Right cardiac atrium (tissue), 5 donors: Measurements from ENCODE around the gene CHD6. TPM values are rescaled to one million over a fixed set of nuclear protein-coding genes. Genes with fewer than 3 reads are reported as not detected.

Source experiments
- ATAC-seq, 2 donors: fragments of 200-7000 bp; cut with Tn5 transposase; one replicate each; pipeline versions ENCODE4 v1.8.0 to v1.9.1; 2020; ENCODE audit warnings: moderate library complexity in 2 of 2, mild to moderate bottlenecking in 1 of 2
- DNase-seq, 3 donors: peaks; one replicate each; pipeline ENCODE4 v3.0.0-alpha.2; 2020
- H3K27ac ChIP-seq: one replicate; pipeline ENCODE4 v1.5.1; 2013; ENCODE audit warnings: mild to moderate bottlenecking, low read length, control low read depth, moderate library complexity
- H3K27me3 ChIP-seq: one replicate; pipeline ENCODE4 v1.6.1; 2013; ENCODE audit not compliant: control insufficient read depth, insufficient read depth
- H3K4me1 ChIP-seq: one replicate; pipeline ENCODE4 v1.6.1; 2013; ENCODE audit warnings: low read length; ENCODE audit not compliant: control insufficient read depth, insufficient read depth
- H3K4me3 ChIP-seq: one replicate; pipeline ENCODE4 v1.5.1; 2013; ENCODE audit warnings: low read length, control low read depth
- H3K9me3 ChIP-seq: one replicate; pipeline ENCODE4 v1.6.1; 2013; ENCODE audit warnings: low read length; ENCODE audit not compliant: control insufficient read depth
- WGBS: extraction: QIAGEN DNeasy Blood & Tissue Kit; methylation state at CpG from one replicate; pipeline ENCODE4 v1.1.7; 2013; 5-methylcytosine and 5-hydroxymethylcytosine counted together
- intact Hi-C, 4 donors: fragments of 100-400 bp; cut with DNase I; formaldehyde crosslinking; loops; one replicate each; pipeline versions ENCODE4 v1.11.0 to v1.14.0; 2022 to 2023
- polyA plus RNA-seq: library from polyadenylated mRNA; stranded (reverse); fragments of 200-250 nt; gene quantifications from one replicate; pipeline ENCODE4 v1.2.3, GENCODE V29; 2013
- total RNA-seq, 4 donors: library from RNA; stranded (reverse); fragmentation: NEBNext Ultra II Directional; extraction: Animal tissue kit (Norgen Biotek cat#: 25700); gene quantifications; one replicate each; pipeline ENCODE4 v1.2.1, GENCODE V29; 2021
- donor health status: healthy with polysubstance abuse.
- donor health status: DM: no; HTN: yes; CAD: no.
- donor health status: DM: no; HTN: no; CAD: no.
- donor health status: DM: no; HTN: yes; CAD: no; lungs with severe emphysema.
- donor health status: DM: yes; HTN: yes; CAD: no.

The CHD6 gene
- total and polyA plus RNA-seq, 5 donors = 9.7 to 53.9 (median 49.2) TPM

DNA sequence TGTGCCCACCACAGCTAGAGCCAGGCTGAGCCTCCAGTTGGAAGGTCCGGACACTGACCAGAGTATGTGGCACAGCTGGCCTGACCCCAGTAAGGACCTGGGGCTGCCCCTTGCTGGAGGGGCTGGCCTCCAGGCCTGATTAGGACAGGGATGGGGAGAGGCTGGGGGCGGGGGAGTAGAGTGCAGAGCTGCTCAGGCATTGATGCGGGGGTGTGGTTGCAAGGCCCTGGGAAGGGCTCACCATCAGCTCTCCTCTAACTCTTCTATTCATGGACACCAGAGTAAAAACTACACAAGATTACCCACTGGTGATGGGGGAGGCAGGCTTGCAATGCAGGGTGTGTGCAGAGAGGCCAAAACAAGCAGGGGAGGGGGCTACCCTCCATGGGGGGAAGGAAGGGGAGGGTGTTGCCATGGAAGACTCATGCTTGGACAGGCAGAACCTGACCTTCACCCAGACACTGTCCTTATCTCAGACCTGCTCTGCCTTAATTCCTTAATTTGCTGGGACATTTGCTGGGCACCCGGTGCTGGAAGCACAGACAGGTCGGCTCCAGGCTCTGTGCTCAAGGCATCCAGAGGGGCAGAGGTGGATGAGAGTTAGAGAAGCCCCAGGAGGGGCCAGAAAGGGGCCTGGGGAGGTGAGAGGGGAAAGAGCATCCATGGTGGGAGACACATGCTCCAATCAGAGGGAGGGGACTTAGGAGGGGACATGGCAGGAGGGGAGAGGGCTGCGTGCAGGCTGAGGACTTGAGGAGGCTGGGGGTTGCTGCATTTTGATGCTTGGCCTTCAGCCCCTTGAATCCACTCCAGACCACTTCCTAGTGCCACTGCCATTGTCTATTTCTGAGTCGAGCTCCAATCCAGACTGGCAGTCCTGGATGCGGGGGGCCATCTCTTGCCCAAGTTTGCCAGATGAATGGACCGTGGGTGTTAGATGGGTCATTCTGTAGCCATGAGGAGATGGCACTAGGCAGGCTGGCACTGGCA lies 244.0 kb downstream of the CHD6 start:
- 82% methylated on average over 9 of the region's 9 CpGs for WGBS

DNA sequence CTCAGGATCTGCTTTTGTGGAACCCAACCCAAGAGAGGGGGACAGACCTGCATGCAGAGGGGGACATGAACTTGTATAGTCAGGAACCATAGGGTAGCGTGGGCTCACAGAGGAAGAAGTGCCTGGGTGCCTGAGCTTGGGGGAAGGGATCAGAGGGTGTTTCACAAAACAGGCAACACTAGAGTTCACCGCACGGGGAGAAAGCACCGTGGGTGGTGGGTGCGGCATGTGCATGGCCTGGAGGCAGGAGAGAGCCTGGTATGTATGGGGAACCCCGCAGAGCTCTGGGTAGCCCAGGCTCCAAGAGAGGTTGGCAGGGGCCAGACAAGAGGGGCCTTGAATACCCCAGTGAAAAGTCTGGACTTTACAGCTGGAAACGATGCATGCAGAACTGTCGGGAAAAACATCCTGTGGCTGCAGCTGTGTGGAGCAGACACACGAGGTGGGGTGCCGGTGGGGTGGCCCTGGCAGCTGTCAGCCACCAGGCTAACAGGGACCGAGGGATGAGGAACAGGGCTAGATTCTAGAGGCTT lies 244.9 kb downstream of the CHD6 start:
- DNase-seq (no peak), ATAC-seq (no peak)
- H3K4me1 ChIP-seq = no peaks in the 10 kb centered on the region
- H3K9me3 ChIP-seq = no peaks in the 10 kb centered on the region
- 78% methylated on average over 11 of the region's 11 CpGs for WGBS
- intact Hi-C loops = no loop called here
- H3K27ac ChIP-seq = no peak overlapping the region
- no peaks in the 10 kb centered on the region for H3K27me3 ChIP-seq
- H3K4me3 ChIP-seq = no peak overlapping the region

More for the DNA sequence above, 244.0 kb downstream of the CHD6 start:
- H3K4me3 ChIP-seq = no peak overlapping the region
- DNase-seq (no peak), ATAC-seq (no peak)
- H3K27me3 ChIP-seq = no peaks in the 10 kb centered on the region
- no peak overlapping the region for H3K27ac ChIP-seq
- intact Hi-C loops = no loop called here
- no peaks in the 10 kb centered on the region for H3K4me1 ChIP-seq
- H3K9me3 ChIP-seq = no peaks in the 10 kb centered on the region

DNA sequence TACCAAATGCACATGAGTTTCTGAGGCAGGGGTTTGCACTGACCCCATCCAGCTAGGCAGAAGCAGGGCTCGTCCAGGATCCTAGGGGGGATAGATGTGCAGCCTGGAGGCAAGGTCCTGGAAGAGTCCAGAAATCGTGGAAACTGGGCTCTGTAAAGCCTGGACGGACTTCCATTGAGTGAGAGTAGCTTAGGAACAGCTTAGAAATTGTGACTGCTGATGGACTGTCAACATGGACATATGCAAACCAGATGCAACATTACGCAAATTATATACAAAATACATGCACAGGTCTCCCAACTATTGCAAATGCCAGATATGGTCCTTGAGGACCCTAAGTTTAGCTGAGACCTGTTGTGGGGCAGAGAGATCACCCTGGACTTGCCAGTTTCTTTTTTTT lies 246.8 kb downstream of the CHD6 start:
- Histone ChIP-seq H3K4me1 (no peaks in the 10 kb centered on the region), H3K27ac (no peak overlapping the region), H3K27me3 (no peaks in the 10 kb centered on the region), H3K9me3 (no peaks in the 10 kb centered on the region), H3K4me3 (no peak overlapping the region)
- DNase-seq = no peak
- ATAC-seq = no peak
- 89% methylated on average over 4 of the region's 4 CpGs for WGBS
- intact Hi-C loops = no loop called here

DNA sequence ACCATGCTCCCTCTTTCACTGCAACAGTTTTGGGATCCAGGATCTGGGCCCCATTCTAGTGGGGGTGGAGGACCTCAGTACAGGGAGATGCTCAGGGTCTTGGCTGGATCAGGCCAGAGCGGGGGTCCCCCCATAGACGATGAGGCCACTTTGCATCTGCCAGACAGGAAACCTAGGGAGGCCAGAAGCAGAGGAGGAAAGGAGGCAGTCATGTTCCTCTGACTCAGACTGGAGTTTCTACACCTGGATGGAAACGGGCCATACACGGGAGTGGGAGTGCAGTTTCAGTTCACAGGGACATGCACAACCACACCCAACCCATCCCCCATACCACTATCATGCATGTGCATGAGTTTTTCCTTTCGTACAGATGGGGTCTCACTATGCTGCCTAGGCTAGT lies 248.0 kb downstream of the CHD6 start:
- Histone ChIP-seq H3K4me3 (no peak overlapping the region), H3K27me3 (no peaks in the 10 kb centered on the region), H3K9me3 (no peaks in the 10 kb centered on the region), H3K4me1 (no peaks in the 10 kb centered on the region), H3K27ac (no peak overlapping the region)
- ATAC-seq (no peak), DNase-seq (no peak)
- intact Hi-C loops = no loop called here
- 81% methylated on average over 5 of the region's 5 CpGs for WGBS

DNA sequence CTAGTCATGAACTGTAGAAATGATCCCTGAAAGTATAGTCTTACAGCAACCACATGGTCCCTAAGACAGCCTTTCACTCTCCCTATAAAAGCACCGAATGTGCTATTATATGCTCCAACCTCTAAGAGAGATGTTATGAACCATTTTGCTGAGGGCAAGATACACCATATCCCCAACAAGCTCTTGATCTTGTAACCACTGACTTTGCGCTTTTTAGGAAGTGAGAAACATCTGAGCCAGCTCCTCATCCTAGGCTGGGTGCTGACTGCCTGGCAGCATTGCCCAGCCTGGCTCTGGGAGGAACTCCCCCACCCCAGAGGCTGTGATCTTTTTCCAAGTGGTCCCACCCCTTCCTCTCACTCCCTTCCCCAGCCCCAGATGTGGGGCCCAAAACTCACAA lies 248.5 kb downstream of the CHD6 start:
- ATAC-seq = no peak
- Histone ChIP-seq H3K27me3 (no peaks in the 10 kb centered on the region), H3K9me3 (no peaks in the 10 kb centered on the region), H3K4me1 (no peaks in the 10 kb centered on the region), H3K4me3 (no peak overlapping the region), H3K27ac (no peak overlapping the region)
- 81% methylated on average over 2 of the region's 2 CpGs for WGBS
- DNase-seq = no peak
- intact Hi-C loops = no loop called here

DNA sequence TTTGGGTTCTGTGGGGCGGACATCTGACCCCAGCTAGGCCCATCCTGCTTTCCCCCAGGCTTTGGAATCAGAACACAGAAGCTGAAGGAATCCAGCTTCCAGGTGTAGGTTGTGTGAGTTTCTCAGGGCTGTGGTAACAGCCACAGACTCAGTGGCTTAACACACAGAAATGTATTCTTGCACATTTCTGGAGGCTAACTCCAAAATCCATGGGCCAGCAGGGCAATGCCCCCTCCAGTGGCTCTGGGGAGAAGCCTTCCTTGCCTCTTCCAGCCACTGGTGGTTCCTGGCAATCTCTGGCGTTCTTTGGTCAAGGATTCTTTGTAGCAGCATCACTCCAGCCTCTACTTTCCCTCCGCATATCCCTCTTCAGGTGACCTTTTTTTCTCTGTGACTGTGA lies 250.2 kb downstream of the CHD6 start:
- WGBS = 94% methylated on average over 3 of the region's 3 CpGs

DNA sequence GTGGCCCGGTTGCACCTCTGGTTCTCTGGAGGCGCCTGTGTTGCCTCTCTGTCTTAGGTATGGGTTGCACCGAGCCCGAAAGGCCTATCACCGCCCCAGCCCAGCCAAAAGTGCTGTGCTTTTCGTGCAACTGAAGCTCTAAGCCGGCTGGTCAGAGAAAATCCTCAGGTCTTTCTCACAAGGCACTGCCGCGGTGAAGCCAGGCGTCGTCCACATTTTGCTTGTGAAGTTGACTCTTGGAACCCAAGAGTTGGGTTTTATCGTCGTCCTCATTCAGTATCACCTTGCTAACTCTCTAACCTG lies 250.8 kb downstream of the CHD6 start:
- no peaks in the 10 kb centered on the region for H3K4me1 ChIP-seq
- ATAC-seq (no peak), DNase-seq (no peak)
- 77% methylated on average over 13 of the region's 13 CpGs for WGBS
- no peak overlapping the region for H3K4me3 ChIP-seq
- intact Hi-C loops = no loop called here
- H3K9me3 ChIP-seq = no peaks in the 10 kb centered on the region
- H3K27ac ChIP-seq = no peak overlapping the region
- H3K27me3 ChIP-seq = no peaks in the 10 kb centered on the region

More for the DNA sequence above, 250.2 kb downstream of the CHD6 start:
- H3K9me3 ChIP-seq = no peaks in the 10 kb centered on the region
- H3K27ac ChIP-seq = no peak overlapping the region
- intact Hi-C loops = no loop called here
- no peaks in the 10 kb centered on the region for H3K4me1 ChIP-seq
- ATAC-seq (no peak), DNase-seq (no peak)
- no peak overlapping the region for H3K4me3 ChIP-seq
- no peaks in the 10 kb centered on the region for H3K27me3 ChIP-seq

DNA sequence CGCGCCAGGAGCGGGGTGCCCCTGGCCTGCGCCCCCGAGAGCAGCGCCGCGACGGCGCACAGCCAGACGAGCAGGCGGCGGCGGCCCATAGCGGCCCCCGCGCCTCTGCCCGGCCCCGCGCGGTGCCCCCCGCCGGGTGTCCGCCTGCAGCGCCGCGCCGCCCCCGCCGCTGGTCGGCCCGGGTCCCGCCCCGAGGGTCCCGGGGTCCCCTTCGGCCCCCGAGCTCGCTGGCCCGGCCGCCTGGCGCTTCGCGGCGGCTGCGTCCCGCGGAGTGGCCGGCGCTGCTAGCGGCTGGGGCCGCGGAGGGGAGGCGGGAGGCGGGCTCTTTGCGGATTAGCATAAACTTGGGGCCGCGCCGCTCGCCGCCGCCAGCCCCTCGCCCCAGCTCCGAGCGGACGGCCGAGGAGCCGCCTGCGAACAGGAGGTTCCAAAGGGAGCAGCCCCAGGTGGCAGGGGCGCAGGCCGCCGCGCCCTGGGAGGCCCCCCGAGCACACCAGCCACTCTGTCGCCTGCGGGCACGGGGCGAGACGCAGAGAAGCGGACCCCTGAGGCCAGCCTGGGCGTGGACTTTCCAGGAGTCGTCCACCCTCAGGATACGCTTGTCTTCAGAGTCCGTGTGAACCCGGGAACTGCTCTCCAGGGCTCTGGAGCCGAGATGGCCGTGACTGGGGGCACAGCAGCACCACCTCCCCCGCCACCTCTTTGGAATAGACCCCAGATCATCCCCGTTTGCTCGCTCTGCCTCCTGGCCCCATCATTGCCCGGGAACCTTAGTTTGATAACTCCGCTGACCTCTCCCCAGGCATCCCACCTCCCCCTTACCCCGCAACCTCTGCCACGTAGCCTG lies 251.4 kb downstream of the CHD6 start, which contains the start of gene EMILIN3:
TSS of gene EMILIN3 (minus strand) at position 273 of the 847 bp plus-strand sequence. CDS start at position 89, 184 bp downstream.
- H3K9me3 ChIP-seq = no peaks in the 10 kb centered on the region
- peak; percentile 12 to 42 for ATAC-seq
- no peak within 1 kb of the TSS for H3K27ac ChIP-seq
- H3K4me3 ChIP-seq = peak within 1 kb of the TSS; percentile 62
- peak in 2 of 3 donors; percentile 73 to 76 for DNase-seq
- 7% methylated on average over 93 of the region's 93 CpGs for WGBS
- intact Hi-C loops = no loop called here
- H3K4me1 ChIP-seq = no peaks in the 10 kb centered on the region
- H3K27me3 ChIP-seq = no peaks in the 10 kb centered on the region

DNA sequence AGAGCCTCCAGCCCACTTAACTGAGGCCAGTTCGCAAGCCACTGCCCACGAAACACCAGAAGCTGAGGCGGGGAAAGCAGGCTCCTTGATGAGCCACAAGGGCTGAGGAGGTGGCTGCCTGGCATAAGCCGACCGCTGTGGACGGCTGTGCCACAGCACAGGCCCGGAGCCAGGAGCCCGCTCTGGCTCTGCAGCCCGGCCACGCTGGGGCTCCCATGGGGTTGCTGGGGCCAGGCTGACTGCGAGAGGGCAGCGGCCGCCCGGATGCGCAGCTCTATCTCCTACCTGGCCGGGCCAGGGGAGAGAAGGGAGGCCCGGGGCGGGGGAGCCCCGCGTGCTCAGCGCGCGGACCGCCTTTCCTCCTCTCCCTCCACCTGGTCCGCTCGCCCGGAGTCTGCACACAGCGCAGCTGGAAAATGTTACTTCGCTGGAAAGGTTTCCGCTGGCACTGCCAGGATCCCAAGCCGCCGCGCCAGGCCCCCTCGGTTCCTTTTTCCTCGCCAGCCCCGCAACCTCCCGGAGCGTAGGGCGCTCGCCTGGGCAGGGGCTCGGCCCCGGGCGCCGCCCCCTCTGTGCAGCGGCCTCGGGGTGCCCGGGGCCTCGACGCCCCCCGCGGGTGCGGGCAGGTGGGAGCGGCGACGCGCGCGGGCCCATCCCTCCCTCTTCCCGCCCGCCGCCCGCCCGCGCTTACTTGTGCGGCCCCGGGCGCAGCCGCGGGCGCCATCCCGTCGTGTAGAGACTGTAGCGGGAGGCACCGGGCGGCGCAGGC lies 252.2 kb downstream of the CHD6 start:
- Histone ChIP-seq H3K4me3 (peak overlapping the region; percentile 62), H3K27me3 (no peaks in the 10 kb centered on the region), H3K4me1 (no peaks in the 10 kb centered on the region), H3K9me3 (no peaks in the 10 kb centered on the region), H3K27ac (no peak overlapping the region)
- intact Hi-C loops = no loop called here
- DNase-seq (peak in 1 of 3 donors; percentile 77), ATAC-seq (no peak)
- 4% methylated on average over 76 of the region's 76 CpGs for WGBS

DNA sequence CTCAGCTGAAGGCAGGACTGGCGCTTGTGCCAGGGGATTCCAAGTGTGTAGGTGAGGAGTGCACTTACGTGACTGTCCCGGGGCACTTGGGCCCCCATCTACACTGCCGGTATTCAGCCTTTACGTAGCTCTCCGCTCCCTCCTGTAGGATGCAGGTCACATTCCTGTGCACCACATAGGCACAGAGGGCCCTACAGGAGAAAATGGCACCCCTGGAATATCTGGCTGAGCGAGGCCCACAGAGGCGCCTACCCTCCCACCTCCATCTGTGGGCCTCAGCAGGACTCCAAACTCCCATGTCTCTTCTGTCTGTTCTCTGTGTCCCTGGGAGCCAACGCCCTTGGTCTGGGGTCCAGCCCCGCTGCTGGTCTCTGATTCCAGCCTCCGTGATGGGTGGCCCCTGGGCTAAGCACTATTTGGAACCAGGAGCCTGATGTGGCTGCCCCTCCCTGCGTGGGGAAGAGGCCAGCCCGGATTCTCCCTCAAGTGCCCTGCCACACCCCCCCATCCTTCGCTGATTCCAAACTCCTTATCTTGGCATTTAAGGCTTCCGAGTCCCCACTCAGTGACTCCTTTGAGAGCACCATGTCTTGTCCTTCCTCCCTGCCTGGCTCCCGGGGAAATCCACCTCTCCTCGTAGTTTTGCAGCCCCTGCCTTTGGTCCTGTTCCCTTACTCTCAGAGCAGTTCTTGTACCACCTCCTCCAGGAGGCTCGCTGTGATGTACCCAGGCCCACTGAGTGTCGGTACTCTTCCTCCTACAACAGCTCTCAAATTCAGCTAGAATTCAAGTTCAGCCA lies 253.0 kb downstream of the CHD6 start:
- DNase-seq (no peak), ATAC-seq (no peak)
- WGBS = 77% methylated on average over 19 of the region's 19 CpGs
- Histone ChIP-seq H3K9me3 (no peaks in the 10 kb centered on the region), H3K27me3 (no peaks in the 10 kb centered on the region), H3K4me3 (no peak overlapping the region), H3K4me1 (no peaks in the 10 kb centered on the region), H3K27ac (no peak overlapping the region)
- intact Hi-C loops = loop anchor here in 2 of 4 donors (5.0 kb wide), 1 partner anchor 42 kb away; no protein-coding TSS in a partner anchor
